Germinal center (tissue), 1 donor: ENCODE data around the gene LY6G6D.

Experiments used
- DNase-seq: peaks from one replicate; pipeline ENCODE4 v3.0.0; 2012; ENCODE audit warnings: mixed read lengths, low spot score

The LY6G6D gene

DNA sequence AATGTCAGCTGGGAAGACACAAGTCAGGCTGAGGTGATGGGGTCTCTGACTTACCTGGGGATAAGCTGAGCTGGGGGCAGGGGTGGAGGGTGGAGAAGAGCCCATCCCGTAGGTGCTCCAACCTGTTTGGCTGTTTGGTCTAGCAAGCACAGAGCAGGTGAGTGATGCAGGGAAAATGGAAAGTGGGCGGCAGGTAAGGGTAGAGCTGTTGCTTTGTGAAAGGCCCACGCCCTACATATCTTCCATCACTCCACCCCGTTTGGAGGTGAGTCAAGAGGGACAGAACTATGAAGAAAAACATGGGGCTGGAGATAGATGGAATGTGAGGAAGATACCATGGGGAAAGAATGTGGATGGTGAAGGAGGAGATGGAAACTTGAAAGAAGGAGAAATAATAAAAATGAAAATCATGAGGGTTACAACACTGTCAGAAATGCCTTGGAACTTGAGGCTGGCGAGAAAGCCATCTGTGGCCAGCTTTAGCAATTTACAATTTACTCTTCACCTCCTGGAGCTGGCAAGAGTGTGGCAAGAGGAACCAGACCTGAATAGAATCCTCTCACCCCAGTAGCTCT lies 5.1 kb downstream of the LY6G6D start:
- no peak for DNase-seq

DNA sequence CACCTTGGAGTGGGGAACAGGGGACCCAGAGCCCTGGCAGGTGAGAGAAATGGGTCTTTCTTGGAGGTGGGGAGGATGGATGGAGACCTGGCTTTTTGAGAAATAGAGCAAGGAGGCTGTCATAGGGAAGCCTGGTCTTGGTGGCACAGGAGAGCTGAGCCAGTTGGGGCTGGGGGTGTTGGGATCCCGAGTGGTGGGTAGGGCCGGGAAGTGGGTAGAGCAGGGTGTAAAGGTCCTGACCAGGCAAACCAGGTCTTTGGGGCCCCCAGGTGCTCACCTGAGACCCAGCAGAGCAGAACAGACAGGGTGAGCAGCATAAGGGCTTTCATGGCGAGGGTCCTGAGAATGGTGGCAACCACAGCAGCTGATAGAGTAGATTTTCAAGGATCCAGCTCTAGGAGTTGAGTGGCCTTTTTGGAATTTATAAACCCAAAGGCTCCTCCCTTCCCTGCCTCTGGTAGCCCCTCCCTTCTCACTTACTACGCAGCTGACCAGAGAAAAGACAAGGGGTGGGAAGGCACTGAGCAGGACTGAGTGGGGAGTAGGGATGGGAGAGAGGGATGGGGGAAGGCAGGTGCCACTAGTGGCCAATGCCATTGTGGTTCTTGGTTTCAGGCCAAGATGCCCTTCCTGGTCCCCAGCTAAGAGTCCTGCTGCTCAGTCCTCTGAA lies 6.3 kb downstream of the LY6G6D start, which contains the start of gene LY6G6C:
Gene LY6G6C, minus strand, starts transcription at position 396 of the 670 bp plus-strand sequence. Its CDS starts 67 bp downstream, at position 329.
- DNase-seq = no peak

DNA sequence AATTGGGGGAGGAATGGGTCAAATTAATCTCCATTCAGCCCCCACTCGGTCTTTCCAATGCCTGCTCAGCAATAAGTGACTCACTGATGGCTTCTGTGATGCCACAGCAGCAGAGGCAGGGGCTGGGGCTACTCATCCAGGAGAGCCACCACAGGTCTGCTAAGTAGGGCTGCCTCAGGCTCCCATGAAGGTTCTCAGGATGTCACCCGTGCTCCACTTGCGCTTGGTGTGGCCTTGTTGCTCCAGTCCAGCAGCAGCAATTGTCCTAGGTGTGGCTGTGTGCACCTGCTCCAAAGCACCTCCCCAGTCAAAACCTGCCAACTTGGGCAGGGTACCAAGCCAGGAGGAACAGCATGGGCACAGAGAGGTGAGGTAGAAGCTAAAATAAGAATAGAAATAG lies 7.0 kb downstream of the LY6G6D start:
- no peak for DNase-seq

DNA sequence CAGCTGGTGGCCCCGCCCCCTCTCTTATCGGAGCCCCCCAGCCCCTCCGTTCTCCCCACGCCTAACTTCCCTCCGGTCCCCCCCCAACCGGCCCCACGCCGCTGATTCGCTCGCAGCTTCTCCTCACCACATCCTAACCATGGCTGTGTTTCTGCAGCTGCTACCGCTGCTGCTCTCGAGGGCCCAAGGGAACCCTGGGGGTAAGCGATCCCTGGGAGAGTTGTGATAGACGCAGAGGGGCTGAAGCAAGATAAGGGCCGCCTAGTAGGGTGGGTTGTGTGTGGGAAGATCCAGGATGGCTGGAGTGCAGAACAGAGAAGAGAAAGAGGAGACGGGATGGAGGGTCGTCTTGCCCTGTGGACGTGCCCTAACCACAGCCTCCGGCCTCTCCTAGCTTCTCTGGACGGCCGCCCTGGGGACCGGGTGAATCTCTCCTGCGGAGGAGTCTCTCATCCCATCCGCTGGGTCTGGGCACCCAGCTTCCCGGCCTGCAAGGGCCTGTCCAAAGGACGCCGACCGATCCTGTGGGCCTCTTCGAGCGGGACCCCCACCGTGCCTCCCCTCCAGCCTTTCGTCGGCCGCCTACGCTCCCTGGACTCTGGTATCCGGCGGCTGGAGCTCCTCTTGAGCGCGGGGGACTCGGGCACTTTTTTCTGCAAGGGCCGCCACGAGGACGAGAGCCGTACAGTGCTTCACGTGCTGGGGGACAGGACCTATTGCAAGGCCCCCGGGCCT lies 8.3 kb downstream of the LY6G6D start, which contains the start of gene MPIG6B:
Gene MPIG6B, plus strand, starts transcription at position 129 of the 735 bp plus-strand sequence. Its CDS starts 11 bp downstream, at position 140.
- DNase-seq = no peak

- DNase-seq = no peak
These were observed 9.0 kb downstream of the LY6G6D start for GRCh38 chr6:31723980-31724691.

GRCh38 chr6:31725502-31726350 lies 10.6 kb downstream of the LY6G6D start:
- no peak for DNase-seq

DNA sequence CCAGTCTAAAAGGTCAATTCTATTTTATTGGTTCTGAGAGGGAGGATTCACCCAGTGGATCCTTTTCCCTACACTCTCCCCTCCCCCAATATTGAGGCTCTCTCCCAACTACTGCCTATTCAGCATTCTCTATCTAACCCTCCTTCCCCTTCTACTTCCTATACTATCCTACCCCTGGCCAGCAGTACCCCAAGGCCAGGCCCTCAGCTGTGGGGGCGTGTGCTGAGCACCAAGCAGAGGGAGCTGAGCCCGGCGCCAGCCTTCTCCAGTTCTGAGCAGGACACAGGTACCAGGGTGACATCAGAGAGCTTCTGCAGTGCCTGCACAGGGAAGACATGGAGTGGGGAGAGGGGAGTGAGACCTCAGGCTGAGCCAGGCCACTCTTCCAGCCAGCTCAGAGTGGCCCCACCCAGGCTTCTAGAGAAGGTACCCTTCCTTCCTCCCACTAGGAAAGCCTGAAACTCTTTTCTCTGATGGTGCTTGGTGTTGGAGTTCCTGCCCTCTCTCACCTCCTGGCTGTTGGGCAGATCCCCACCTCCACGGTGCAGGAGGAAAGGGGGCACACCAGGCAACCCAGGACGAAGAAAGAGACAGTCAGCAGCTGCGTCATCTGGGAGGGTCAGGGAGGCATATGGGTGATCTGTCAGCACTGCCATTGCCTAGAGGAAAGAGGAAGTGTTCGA lies 12.0 kb downstream of the LY6G6D start:
- DNase-seq = no peak

GRCh38 chr6:31727717-31728671 lies 12.8 kb downstream of the LY6G6D start:
- DNase-seq = peak; percentile 88

DNA sequence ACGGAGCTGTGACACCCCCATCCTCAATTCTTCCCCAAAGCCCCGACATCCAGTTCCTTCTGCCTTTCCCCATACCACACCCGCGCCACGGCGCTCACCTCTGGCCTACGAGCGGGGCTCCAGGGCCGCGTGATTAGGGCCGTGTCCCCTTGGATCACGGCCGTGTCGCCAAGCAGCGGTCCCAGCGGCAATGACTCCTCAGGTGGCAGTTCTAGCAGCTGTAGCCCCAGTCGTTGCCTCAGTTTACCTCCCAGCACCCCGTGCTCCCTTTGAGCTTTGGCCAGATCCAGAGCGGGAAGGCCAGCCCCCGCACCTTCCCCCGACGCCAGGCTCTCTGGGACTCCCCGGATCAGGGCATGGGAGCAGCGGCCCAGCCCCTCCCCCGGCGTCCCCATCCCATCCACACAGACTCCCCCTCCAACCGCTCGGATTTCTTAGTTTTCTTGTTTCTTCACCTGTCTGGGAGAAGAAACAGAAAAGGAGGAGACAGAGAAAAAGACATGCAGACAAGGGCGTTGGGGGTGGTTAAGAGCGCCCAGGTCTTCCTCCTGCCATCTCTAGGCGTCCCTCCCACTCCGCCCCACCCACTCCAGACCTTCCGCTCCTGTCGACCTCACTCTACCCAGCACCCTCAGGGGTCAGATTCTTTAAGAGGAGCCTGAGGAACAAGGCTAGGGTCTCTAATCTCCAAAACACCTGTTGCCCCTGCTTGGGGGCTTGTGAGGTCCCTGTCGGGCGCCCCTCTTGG lies 13.8 kb downstream of the LY6G6D start, which contains the start of gene DDAH2:
Gene DDAH2, minus strand, starts transcription at position 533 of the 748 bp plus-strand sequence. Its CDS starts 138 bp downstream, at position 395.
- no peak for DNase-seq

DNA sequence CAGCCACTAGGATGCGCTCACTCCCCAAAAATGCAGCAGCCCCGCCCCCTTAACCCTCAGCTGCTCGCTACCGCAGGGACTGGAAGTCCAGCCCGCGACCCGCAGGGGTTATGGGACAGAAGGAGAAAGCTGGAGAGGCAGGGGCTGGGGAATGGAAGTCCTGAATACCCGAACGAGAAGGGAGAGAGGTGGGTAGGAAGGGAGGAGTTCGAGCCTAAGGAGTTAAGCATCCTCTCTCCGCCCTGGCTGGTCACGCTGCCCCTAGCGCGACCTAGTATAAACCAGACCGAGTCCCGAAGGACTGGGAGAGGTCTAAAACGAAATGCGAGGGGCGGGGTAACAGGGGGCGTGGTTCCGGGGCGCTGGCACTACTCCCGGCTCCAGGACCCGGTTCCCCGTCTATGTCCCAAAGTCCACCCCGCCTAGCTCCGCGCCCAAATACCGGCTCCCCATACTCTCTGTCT lies 14.4 kb downstream of the LY6G6D start:
- DNase-seq = peak; percentile 81

DNA sequence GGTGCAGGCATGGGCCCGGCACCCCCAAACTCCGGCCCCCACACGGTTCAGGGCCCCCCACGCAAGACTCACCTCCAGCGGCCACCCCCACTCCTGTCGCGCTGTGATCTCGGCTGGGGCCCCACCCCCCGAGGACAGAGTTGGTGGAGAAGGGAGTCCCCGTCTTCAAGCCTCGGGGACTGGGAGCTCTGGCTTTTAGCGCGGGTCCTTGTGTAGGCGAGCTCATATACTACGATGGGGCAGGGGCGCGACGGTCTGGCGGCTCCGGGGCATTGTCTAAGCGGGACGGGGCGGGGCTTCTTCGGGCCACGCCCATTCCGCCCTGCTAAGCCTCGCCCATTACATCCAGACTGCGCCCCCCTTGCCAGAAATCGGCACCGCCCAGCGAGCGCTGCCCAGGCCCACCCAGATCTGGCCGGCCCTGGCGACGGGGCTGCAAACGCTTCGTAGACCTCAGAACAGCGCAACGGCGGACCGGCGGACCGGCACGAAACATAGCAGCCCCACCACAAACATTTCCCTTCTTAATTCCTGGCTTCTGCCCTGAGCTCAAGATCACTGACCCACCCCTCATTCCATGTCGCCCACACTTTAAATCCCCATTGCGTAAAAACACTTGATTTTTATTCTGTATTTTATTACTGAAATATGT lies 15.0 kb downstream of the LY6G6D start:
- peak; percentile 86 for DNase-seq

- no peak for DNase-seq
These were observed 15.5 kb downstream of the LY6G6D start for GRCh38 chr6:31730631-31731086.

DNA sequence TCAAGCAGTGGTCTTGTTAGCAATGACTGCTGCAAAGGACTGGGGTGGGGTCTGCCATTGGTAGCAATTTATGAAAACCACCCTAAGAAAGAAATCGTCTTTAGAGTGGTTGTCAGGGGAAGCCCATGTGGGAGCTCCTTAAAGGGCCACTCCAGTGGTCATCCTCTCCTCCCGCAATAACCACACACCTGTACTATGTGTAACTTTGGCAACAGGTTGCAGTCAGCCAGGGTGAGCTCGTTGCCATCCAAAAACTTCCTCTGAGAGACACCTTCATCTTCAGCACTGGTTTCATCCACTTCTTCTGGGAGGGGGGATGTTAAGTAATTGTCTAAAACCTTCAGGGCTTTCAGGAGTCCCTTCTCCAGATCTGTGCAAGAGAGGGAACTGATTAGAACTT lies 16.9 kb downstream of the LY6G6D start:
- no peak for DNase-seq

- no peak for DNase-seq
These were observed 18.6 kb downstream of the LY6G6D start for GRCh38 chr6:31733734-31734133.

GRCh38 chr6:31734247-31734820 lies 19.2 kb downstream of the LY6G6D start:
- DNase-seq = no peak

DNA sequence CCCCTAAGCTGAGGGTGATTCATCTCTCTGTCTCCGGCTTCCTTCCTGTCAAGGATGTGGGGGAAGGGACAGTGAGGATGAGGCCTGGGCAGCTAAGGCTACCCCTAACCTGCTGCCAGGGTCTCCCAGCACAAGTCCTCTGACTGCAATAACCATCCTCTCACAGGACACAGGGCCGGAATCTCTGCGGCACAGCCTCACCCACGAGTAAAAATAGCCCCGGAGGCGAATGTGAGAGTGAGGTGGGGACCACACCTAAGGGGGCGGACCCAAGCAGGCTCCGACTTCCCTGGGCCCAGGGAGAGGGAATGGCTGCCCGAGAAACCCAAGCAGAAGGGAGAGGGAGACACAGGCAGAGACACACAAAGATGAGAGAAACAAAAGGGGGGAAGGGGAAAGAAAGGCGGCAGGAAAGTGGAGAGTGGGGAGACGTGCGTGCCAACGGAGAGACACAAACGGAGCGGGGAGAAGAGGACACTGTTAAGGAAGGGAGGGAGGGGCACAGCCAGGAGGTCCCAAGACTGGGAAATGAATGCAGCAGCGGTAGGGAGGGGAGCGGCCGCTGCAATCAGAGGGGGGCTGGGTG lies 19.8 kb downstream of the LY6G6D start:
- no peak for DNase-seq
